AG04449 (cell line): ENCODE measurements around the gene GRID2.

Experiments used
- CTCF ChIA-PET: fragments of 350-600 bp; formaldehyde crosslinking; extraction: SDS; loops from one replicate; lab custom pipeline; 2021; ENCODE audit warnings: antibody characterized with exemption; lab: Yijun Ruan, JAX
- POLR2A ChIA-PET: fragments of 400-600, 350-600 bp; formaldehyde crosslinking; extraction: SDS; loops from one replicate; lab custom pipeline; 2020; ENCODE audit warnings: antibody characterized with exemption, inconsistent platforms; lab: Yijun Ruan, JAX
- DNase-seq: peaks from one replicate; pipeline ENCODE4 v3.0.0-alpha.2; 2010; ENCODE audit warnings: low read depth, low spot score
- H3K4me3 ChIP-seq: 2 replicates; pipeline ENCODE4 v1.5.1; 2011; ENCODE audit warnings: low read depth, mild to moderate bottlenecking, control low read depth, low read length
- TF ChIP-seq, protein P1 (sequence below): IDR thresholded peaks from one replicate; pipeline ENCODE4 v1.5.1; 2011; ENCODE audit warnings: mild to moderate bottlenecking, moderate library complexity, low read length, control low read depth, inconsistent platforms; ENCODE audit not compliant: insufficient read depth; ENCODE audit errors: missing control alignments

GRID2 gene

GRCh38 chr4:93317561-93317960 is 1013.8 kb downstream of the GRID2 start:
- no peak overlapping the region for H3K4me3 ChIP-seq
- ChIA-PET CTCF (no interaction called here), POLR2A (no interaction called here)
- no peak for DNase-seq
- TF ChIP-seq, protein P1, sequence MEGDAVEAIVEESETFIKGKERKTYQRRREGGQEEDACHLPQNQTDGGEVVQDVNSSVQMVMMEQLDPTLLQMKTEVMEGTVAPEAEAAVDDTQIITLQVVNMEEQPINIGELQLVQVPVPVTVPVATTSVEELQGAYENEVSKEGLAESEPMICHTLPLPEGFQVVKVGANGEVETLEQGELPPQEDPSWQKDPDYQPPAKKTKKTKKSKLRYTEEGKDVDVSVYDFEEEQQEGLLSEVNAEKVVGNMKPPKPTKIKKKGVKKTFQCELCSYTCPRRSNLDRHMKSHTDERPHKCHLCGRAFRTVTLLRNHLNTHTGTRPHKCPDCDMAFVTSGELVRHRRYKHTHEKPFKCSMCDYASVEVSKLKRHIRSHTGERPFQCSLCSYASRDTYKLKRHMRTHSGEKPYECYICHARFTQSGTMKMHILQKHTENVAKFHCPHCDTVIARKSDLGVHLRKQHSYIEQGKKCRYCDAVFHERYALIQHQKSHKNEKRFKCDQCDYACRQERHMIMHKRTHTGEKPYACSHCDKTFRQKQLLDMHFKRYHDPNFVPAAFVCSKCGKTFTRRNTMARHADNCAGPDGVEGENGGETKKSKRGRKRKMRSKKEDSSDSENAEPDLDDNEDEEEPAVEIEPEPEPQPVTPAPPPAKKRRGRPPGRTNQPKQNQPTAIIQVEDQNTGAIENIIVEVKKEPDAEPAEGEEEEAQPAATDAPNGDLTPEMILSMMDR = no peak

DNA sequence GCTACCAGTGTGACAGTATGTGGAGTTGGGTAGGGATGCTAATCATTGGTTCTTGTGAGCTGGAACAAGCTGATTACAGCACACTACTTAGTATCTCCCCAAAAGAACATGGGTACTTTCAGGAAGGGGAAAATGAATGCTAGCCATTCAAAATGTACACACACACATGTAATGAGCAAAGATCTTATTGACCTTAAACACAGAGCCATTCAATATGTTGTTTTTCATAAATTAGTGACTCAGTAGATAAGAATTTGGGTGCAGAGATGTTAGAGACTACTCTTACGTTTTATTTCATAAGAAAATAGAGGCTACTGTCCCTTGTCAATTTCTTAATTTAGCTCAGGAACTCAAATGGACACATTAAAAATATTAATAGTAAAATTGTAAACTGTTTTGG is 1015.3 kb downstream of the GRID2 start:
- TF ChIP-seq, protein P1 = no peak
- H3K4me3 ChIP-seq = no peak overlapping the region
- CTCF ChIA-PET = no interaction called here
- POLR2A ChIA-PET = no interaction called here
- no peak for DNase-seq

- ChIA-PET POLR2A (no interaction called here), CTCF (no interaction called here)
- no peak for DNase-seq
- TF ChIP-seq, protein P1 = no peak
- no peak overlapping the region for H3K4me3 ChIP-seq
These were observed 1016.6 kb downstream of the GRID2 start for GRCh38 chr4:93320356-93320755.

DNA sequence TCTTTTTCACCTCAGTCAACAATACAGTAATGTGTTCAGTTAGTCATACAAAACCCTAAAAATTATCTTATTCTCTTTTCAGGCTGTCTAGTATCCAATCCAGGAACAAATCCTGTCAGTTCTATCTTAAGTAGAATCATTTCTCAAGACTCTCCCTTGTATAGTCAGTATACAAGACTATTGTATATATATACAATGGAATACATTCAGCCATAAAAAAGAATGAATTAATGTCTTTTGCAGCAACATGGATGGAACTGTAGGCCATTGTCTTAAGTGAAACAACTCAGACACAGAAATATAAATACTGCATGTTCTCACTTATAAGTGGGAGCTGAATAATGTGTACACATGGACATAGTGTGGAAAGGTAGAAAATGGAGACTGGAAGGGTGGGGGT is 1023.6 kb downstream of the GRID2 start:
- ChIA-PET POLR2A (no interaction called here), CTCF (no interaction called here)
- H3K4me3 ChIP-seq = no peak overlapping the region
- no peak for DNase-seq
- TF ChIP-seq, protein P1 = no peak

DNA sequence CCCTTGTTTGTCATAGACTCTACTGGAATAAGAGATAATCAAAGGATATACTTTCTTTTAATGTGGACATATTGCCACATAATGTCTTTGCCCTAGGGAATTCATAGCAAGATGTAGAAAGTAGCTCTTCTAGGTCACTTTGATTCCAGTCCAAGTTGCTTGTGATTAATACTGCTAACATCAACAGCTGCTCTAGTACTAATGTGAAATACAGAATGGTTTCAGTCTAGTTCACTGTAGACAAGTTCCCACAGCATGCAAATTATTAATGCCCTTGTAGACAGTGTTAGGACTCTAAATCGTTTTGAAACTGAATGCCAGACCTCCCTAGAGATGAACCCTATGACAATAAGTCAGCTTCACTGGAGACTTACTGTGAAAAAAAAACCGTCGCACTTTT is 1030.2 kb downstream of the GRID2 start:
- ChIA-PET POLR2A (no interaction called here), CTCF (no interaction called here)
- H3K4me3 ChIP-seq = no peak overlapping the region
- DNase-seq = no peak
- TF ChIP-seq, protein P1 = no peak

DNA sequence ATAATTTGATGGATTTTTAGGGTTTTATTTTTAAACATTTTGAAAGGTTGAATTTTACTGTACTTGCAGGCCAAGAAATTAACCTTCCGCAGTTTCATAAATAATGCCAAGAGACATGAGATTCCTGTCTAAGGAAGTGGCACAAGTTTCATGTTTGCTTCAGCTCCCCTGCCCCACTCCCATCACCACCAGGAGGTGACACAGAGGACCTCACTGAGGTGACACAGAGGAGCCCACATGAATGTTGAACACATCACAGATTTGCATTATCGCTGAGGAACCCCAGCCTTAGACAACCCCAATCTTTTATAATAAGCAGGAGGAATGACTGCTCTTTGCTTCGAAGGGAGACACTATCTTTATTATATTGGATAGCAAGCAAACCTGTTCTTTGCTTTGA is 1033.4 kb downstream of the GRID2 start:
- no peak overlapping the region for H3K4me3 ChIP-seq
- CTCF ChIA-PET = no interaction called here
- TF ChIP-seq, protein P1 = no peak
- POLR2A ChIA-PET = no interaction called here
- DNase-seq = no peak
